GM19351 (cell line): ENCODE results near the gene MEA1.

Experiments
- ATAC-seq: cut with Tn5 transposase; IDR thresholded peaks from one replicate; pipeline ENCODE4 v1.9.1; 2021; ENCODE audit warnings: mild to moderate bottlenecking, moderate library complexity; ENCODE audit not compliant: unreplicated experiment

Gene MEA1

DNA sequence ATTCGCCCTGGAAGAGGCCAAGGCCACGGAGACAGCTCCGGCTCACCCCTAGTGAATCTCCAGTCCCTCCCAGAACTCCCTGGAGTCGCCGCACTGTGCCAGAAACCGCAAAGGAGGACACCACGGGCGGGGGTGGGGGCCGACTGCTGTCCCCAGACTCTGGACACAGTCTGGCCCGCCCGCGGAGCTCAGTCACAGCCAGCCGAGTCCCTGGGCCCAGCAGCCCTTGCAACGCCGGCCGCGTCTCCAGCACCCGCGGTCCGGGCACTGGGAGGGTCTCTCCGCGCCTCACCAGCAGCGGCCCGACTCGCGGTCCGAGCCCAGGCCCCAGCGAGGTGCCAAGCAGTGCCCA lies 35.3 kb downstream of the MEA1 start:
- ATAC-seq: peak; percentile 3

DNA sequence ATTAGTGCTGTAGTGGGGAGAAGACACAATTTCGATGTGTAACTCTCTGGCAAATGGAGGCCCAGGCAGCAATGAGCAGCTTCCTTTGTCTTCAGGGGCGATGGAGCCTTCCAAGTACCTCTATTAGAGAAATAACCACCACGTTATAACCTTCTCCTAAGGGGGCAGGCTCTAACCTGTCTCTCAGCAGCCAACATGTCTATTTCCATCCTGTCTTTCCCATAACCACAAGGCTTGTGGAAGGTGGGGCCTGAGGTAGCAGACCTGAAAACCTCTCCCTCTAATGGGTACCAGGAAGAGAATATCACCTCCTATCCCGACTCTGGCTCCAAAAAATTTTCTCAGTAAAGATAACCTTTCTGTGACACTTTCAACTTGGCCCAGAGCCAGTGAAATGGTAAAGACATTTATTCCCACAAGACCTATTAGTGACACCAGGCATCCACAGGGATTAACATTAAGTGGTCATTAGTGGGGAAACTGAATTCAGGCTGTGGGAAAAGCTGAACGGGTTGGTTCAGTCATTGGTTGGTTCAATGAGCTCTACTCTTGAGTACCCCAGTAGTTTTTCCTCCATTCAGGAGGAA lies 38.7 kb downstream of the MEA1 start:
- ATAC-seq: no peak

DNA sequence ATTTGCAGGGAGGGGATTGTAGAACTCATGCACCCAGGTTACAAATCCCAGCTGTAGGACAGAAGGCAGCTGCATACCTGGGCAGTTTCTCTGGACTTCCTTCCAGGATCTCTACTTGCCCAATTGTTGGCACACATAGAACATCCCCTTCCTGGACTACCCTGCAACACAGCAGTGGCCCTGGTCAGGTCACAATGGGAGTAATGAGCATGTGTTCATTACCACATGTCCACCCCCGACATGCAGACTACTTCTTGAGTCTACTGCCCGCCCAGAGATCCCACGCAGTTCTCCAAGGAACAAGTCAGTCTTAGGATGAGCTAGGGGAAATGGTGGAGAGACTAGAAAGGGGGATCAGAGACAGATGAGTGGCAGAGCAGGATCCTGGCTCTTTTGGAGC lies 39.8 kb downstream of the MEA1 start:
- ATAC-seq: no peak

DNA sequence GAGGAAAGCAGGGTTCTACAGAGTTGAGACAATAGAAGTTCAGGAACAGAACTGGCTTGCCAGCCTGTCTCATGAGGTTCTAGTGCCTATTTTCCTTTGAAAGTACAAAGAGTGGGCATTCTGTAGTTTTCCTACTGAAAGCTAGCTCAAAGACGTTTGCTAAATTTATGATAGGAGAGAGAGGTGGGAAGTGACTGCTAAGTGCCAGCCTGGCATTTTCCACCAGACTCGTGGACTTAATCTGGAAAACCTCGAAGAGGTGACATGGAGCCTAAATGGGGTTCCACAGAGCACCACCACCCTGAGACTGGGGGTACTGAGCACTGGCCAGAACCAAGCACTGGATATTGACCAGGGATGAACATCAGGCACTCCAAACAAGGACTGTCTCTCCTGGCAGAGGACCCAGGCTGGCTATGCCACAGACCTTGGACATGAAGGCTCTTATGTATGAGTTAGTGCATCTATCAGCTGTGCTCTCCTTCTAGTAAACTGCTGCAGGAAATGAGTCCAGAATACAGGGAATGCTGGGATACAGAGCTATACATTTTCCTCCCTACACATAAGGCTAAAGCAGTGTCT lies 41.9 kb downstream of the MEA1 start:
- no peak for ATAC-seq

DNA sequence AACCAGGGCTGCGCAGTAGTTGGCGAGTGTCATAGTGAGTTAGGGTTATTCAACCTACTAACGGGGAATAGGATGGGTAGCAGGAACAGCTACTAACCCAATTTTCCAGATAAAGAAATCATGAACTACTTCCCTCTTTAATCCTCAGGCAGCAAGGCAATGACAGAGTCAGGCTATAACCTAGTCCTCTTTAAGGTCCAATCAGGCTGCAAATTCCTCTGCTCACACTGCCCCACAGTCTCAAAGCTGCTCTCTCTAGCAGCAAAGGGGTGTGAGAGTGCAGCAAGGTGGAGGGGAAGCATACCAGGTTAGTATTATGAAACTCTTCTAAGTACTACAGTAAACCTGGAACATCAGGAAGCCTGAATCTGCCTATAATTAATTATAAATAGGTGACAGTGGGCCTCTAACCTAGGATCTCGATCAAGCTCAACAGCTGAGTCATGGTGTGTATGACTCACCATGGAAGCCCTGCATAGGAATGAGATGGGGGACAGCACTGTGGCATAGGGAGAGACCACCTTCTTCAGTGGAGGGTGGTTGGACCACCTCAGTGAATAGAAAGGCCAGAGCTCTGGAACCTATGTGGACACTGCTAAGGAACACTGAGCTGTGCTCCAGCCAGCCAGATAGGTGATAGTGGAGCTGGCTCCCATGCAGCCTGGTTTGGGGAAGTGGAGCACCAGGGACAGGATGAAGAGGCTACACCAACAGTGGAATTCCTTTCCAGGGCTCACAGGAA lies 42.7 kb downstream of the MEA1 start:
- no peak for ATAC-seq

DNA sequence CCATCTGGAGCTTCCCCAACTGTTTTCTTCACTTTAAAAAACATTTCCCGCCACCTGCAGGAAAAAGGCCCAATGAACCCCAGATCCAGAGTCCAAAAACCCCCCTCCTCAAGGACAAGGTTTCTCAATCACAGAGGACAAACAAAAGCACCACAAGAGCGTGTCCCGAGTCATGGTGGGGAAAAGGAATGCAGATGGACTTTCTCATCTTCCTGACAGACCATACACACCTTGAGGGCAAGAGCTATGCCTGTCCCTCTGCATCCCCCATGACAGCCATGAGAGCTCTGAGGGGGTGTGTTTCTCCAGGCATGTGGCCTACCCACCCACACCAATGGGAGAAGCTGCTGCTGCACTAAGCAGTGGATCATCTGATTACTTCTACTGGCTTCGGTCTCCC lies 43.8 kb downstream of the MEA1 start:
- no peak for ATAC-seq

DNA sequence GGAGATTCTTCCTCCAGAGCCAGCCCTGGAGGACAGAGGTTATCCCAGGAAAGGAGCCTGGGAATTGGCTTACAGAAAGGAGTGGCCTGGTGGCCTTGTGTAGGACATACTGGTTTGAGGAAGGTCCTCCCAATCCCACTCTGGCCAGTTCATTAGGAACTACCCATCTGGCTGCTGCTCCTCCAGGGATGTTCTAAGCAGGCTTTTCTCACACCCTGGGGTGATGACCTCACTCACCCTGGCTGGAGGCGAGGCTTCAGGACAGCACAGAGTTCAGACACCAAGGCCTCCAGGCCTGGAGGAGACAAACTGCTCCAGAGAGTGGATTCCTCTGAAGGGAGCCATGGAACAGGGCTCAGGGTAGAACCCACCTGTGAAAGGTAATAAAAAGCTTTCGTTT lies 44.3 kb downstream of the MEA1 start:
- no peak for ATAC-seq

DNA sequence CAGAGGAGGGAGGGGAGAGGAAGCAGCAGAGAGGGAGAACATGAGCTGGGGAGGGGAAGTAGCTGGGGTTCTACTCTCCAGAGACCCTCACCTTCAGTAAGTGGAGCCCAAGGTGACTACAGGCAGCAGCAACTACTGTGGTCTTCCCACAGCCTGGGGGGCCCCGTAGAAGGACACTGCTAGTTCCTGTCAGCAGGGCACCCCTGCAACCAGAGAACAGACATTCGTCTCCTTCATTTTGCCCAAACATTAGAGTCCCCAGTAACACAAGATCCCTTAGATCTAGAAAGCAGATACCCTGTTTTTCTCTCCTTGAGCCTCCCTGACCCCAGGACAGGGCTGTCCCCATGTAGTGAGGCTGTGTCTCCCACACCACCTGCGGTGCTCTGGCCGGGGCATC lies 45.0 kb downstream of the MEA1 start:
- ATAC-seq: no peak

DNA sequence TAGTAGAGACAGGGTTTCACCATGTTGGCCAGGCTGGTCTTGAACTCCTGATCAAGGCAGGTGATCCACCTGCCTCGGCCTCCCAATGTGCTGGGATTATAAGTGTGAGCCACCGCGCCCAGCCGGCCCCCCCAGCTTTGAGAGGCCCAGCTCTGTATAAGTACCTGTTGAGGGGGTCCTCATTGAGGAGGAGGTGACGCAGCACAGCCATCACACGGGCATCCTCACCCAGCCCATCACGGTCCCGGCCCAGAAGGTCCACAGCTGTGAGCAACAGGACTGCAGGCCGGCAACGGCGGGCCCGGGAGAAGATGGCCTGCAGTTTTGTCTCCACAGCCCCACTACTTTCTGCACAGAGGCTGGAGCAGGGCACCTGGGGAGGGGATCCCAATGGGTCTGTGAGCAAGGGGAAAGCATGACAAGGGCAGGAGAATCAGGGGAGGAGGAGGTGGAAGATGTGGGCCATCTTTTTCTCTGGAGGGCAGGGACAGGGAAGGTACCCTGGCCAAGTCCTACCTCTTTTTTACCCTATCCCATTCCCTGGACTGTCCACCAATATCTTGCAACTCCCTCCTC lies 45.5 kb downstream of the MEA1 start:
- ATAC-seq: no peak

DNA sequence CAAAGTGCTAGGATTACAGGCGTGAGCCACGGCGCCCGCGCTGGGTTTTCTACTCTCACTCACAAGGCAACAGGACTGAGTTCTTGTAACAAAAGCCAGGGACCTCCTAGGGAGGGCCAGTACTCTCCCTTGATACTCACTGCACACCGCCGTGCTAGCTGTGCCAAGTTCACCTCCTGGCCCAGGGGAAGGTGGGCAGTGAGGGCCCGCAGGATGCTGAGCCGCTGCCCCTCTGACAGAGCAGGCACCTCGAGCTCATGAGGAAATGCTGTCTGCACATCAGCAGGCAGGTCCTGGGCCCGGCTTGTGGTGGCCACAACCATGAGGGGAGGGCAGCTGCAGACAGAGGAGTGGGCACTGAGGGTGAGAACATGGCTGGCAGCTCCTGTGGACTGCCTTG lies 46.5 kb downstream of the MEA1 start:
- no peak for ATAC-seq

DNA sequence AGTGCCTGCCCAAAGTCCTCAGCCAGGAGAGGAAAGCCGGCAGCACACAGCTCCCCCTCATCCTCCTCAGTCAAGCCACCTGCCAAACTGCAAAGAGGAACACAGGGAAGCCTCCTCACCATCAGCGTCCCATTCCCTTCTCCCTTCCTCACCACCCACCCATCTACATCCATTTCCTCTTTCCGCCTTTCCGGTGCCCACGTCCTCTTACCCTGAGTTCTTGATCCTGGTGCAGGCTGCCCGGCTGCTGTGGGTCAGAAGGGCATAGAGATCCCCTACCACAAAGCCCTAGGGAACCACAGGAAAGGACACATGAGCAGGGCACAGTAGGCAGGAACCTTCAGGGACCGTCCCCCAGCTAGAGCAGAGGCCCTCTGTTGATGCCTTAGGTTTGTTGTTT lies 47.2 kb downstream of the MEA1 start:
- ATAC-seq: no peak

DNA sequence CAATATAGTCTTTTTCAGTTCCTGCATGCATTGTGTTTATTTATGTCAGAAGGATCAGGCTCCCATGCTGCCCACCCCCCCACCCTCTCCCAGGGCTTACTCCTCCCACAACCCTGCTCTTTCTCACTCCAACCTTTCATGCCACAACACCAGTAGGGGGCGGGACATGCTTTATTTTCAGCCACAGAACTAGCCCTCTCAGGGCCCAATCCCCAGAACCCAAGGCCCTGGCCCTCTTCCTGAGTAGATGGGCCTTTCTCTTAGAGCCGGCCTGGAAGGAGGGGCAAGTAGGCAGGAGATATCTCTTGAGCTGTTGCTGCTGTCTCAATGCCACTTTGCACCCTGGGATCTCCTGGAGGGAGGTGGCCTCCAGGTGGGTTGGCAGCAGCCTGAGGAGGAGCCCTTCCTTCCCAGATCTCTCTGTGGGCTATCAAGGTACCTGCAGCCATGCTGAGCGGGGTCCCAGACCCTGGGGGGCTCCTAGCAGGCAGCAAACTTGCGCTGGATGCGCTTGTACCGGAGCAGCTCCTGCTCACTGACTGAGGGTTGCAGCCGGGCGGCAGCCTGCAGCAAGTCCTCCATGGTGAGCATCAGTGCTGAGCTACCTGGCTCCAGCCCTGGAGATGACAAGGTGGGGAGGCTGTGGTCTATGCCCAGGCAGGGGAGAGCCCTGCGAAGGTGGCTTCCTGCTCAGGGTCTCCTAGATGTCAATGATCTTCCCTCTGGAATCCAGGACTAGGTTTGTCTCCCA lies 49.7 kb downstream of the MEA1 start:
- ATAC-seq: no peak

DNA sequence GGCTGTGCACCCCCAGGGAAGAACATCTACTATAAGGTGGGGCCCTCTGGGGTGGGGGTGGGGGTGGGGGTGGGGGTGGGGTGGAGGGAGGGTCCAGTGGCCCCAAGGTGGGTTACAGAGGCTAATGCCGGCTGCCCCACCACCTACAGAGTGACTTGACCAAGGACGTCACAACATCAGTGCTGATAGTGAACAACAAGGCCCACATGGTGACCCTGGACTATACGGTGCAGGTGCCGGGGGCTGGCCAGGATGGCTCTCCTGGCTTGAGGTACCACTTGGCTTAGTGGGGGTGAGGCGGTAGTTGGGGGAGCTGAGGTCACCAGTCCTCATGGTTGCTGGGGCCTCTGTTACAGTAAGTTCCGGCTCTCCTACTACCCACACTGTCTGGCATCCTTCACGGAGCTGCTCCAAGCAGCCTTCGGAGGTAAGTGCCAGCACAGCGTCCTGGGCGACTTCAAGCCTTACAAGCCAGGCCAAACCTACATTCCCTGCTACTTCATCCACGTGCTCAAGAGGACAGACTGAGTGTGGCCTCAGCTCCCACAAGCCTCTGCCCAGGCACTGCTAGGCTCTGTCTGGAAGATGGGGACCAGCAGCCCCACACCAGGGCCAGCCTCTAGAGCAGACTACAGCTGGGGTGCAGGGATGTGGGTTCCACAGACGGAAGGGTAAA lies 50.4 kb downstream of the MEA1 start:
- no peak for ATAC-seq

DNA sequence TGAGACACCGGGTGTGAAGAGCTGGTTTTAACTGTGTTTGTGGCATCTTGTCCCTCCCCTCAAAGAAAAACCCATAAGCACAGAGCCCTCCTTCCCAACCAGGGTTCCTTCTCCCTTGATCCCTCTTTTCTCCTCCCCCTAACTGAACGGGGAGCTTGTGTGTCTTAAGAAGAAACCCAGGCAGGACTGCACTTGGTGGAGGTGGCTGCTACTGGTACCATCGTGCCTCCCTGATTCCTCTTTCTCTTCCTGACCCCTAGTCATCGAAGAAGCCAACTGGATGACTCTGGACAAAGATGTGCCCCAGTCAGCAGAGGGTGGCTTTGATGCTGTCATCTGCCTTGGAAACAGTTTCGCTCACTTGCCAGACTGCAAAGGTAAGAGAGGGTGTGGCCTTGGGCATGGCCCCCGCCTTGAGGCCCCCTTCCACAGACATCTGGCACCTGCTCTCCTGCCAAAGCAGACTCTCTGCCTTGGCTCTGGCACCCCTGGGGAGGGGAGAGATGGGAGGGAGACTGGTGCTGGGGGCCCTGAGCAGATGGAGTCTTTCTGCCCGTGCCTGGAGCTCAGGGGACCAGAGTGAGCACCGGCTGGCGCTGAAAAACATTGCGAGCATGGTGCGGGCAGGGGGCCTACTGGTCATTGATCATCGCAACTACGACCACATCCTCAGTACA lies 51.1 kb downstream of the MEA1 start:
- no peak for ATAC-seq

DNA sequence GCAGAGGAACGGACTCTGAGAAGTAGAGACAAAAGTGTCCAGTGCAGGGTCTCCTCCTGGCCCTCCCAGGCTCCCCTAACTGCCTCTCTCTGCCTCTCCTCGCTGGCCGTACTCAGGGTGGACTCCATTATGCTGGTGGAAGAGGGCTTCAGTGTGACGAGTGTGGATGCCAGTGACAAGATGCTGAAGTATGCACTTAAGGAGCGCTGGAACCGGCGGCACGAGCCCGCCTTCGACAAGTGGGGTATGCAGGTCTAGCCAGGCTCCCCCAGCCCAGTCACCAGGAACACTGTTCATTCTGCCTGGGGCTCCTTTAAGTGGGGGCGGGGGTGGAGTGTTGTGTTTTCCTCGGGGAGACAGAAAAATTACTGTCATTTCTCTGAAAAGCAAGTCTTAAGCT lies 51.6 kb downstream of the MEA1 start:
- no peak for ATAC-seq
